Neuron (in vitro differentiated cells): ENCODE data around the gene ADARB2.
"Not testable (repeated sequence)": the region's sequence is repeated elsewhere in the genome, so short reads cannot be mapped to it uniquely, and the experiment has no call there.

ENCODE experiments used
- H2AFZ ChIP-seq: one replicate; pipeline ENCODE4 v1.6.1; 2013; ENCODE audit warnings: low read depth, mild to moderate bottlenecking, inconsistent platforms, low read length, moderate library complexity
- H3K27me3 ChIP-seq: one replicate; pipeline ENCODE4 v1.6.1; 2013; ENCODE audit warnings: low read length; ENCODE audit not compliant: insufficient read depth
- H3K36me3 ChIP-seq: one replicate; pipeline ENCODE4 v1.6.1; 2013; ENCODE audit warnings: low read length; ENCODE audit not compliant: insufficient read depth
- H3K4me1 ChIP-seq: one replicate; pipeline ENCODE4 v1.6.1; 2013; ENCODE audit warnings: low read length; ENCODE audit not compliant: insufficient read depth
- H3K4me3 ChIP-seq: 2 replicates; pipeline ENCODE4 v1.5.1; 2013; ENCODE audit warnings: mild to moderate bottlenecking, low read length, moderate library complexity
- H3K9me3 ChIP-seq: one replicate; pipeline ENCODE4 v1.6.1; 2013; ENCODE audit warnings: low read length

The ADARB2 gene

GRCh38 chr10:1241322-1241890, 495.9 kb downstream of the ADARB2 start:
- Histone ChIP-seq H3K27me3 (peaks cover 28% of the 10 kb centered on the region), H3K9me3 (no peaks in the 10 kb centered on the region), H3K4me1 (no peaks in the 10 kb centered on the region), H2AFZ (no peak overlapping the region), H3K36me3 (no peaks in the 10 kb centered on the region), H3K4me3 (no peak overlapping the region)

DNA sequence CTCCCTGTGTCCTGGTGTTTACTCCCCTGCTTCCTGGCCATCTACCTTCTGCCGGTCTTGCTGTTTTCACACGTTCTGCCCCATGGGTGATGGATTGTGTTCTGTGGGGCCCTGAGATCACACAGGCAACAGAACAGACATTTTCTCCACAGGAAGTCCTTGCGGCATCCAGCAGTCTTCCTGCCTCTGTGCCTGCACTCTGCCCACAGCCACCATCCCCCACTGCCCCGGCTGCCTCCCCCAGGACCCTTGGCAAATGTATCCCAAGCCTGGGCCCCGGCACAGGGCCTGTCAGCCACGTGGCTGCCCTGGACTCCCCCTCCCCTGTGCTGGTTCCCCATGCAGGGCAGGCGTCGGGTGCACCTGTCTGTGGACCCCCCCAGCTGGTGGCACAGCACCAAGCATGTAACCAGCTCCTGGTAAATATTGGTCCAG, 497.0 kb downstream of the ADARB2 start:
- Histone ChIP-seq H3K9me3 (no peaks in the 10 kb centered on the region), H3K4me3 (no peak overlapping the region), H3K27me3 (peaks cover 28% of the 10 kb centered on the region), H3K36me3 (no peaks in the 10 kb centered on the region), H2AFZ (no peak overlapping the region), H3K4me1 (no peaks in the 10 kb centered on the region)

DNA sequence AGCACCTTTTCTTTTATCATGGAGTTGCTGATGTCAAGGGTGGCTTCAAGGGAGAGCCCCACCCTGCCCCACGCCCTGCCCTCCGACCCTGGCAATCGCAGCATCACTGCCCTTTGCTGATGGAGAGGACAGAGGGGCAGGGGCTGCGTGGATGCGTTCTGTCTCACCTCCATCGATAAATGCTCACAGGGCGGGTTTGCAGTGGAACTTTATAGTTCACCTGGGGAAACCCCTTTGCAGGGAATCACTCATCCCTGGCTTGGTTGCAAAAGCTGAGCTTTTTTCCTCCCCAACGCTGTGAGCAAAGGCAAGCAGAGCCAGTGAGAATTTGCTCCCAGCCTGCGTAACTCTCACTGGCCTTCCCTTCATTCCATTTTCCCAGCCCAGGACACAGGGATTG, 504.3 kb downstream of the ADARB2 start:
- peaks cover 12% of the 10 kb centered on the region for H3K27me3 ChIP-seq
- no peaks in the 10 kb centered on the region for H3K4me1 ChIP-seq
- no peaks in the 10 kb centered on the region for H3K36me3 ChIP-seq
- no peaks in the 10 kb centered on the region for H3K9me3 ChIP-seq
- no peak overlapping the region for H2AFZ ChIP-seq
- no peak overlapping the region for H3K4me3 ChIP-seq

GRCh38 chr10:1232164-1232911, 505.0 kb downstream of the ADARB2 start:
- Histone ChIP-seq H3K4me3 (no peak overlapping the region), H3K9me3 (no peaks in the 10 kb centered on the region), H3K36me3 (no peaks in the 10 kb centered on the region), H2AFZ (no peak overlapping the region), H3K27me3 (peaks cover 12% of the 10 kb centered on the region), H3K4me1 (no peaks in the 10 kb centered on the region)

GRCh38 chr10:1230592-1231275, 506.6 kb downstream of the ADARB2 start:
- H3K4me3 ChIP-seq: no peak overlapping the region
- H3K9me3 ChIP-seq: no peaks in the 10 kb centered on the region
- no peak overlapping the region for H2AFZ ChIP-seq
- H3K4me1 ChIP-seq: no peaks in the 10 kb centered on the region
- no peaks in the 10 kb centered on the region for H3K36me3 ChIP-seq
- peaks cover 12% of the 10 kb centered on the region for H3K27me3 ChIP-seq

- Histone ChIP-seq H3K27me3 (peaks cover 12% of the 10 kb centered on the region), H3K4me1 (no peaks in the 10 kb centered on the region), H2AFZ (no peak overlapping the region), H3K9me3 (no peaks in the 10 kb centered on the region), H3K4me3 (no peak overlapping the region), H3K36me3 (no peaks in the 10 kb centered on the region)
Measured at GRCh38 chr10:1230138-1230537, 507.2 kb downstream of the ADARB2 start.

DNA sequence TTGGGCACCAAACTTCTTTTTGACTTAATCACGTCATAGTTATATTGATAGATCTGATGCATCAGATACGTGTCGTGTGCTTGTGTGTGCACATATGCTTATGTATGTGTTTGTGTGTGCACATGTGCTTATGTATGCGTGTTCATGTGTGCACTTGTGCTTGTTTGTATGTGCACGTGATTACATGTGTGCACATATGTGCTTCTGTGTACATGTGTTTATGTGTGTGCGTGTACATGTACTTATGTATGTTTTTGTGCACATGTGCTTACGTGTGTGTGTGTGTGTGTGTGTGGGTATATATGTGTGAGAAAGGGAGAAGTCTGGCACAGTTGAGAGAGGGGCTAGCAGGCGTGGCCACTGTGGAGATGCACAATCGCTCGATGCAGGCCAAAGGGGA, 507.8 kb downstream of the ADARB2 start:
- Histone ChIP-seq H3K36me3 (no peaks in the 10 kb centered on the region), H3K4me1 (no peaks in the 10 kb centered on the region), H3K9me3 (no peaks in the 10 kb centered on the region), H3K4me3 (no peak overlapping the region), H3K27me3 (peaks cover 10% of the 10 kb centered on the region), H2AFZ (no peak overlapping the region)

DNA sequence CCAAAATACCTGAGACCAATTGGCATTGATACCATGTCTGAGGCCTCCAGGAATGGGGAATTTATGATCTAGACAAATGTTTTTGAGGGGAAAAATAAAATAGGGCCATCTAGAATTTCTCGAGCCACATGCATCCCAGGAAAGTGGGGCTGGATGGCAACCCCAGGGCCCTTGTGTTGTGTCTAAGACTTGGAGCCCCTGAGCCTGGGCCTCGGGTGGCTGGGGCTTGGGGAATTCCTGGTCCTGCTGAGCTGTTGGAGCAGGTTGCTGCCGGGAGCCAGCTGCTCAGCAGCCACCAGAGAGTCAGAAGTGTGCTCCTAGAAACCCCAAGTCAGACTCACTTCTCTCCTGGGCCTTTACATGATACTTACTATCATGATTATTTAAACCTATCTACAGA, 508.2 kb downstream of the ADARB2 start:
- Histone ChIP-seq H3K36me3 (no peaks in the 10 kb centered on the region), H3K27me3 (peaks cover 10% of the 10 kb centered on the region), H3K4me3 (no peak overlapping the region), H2AFZ (no peak overlapping the region), H3K4me1 (no peaks in the 10 kb centered on the region), H3K9me3 (no peaks in the 10 kb centered on the region)

DNA sequence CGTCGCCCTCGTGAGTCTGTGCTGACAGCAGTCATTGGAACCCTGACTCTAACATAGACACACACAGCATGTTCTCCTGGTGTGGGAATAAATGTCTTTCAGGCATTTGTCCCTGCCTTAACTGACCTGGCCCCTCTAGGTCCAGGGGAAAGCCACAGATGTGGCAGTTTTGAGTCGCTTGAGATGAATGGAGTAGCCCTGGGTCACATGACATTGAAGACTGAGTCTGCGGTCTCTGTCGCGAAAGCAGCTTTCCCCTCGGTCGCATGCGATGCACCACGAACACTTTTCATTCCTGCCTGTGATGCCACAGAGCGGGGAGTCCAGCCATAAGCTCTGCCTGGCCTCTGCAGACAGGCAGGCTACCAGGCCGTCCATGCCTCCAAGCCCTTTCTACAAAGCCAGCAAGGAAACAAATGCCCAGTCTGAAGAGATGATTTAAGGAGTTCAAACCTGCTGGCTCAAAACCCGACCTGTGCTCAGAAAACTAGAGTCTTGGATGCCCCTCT, 508.8 kb downstream of the ADARB2 start:
- Histone ChIP-seq H2AFZ (no peak overlapping the region), H3K27me3 (peaks cover 9% of the 10 kb centered on the region), H3K9me3 (no peaks in the 10 kb centered on the region), H3K4me3 (no peak overlapping the region), H3K4me1 (no peaks in the 10 kb centered on the region), H3K36me3 (no peaks in the 10 kb centered on the region)

DNA sequence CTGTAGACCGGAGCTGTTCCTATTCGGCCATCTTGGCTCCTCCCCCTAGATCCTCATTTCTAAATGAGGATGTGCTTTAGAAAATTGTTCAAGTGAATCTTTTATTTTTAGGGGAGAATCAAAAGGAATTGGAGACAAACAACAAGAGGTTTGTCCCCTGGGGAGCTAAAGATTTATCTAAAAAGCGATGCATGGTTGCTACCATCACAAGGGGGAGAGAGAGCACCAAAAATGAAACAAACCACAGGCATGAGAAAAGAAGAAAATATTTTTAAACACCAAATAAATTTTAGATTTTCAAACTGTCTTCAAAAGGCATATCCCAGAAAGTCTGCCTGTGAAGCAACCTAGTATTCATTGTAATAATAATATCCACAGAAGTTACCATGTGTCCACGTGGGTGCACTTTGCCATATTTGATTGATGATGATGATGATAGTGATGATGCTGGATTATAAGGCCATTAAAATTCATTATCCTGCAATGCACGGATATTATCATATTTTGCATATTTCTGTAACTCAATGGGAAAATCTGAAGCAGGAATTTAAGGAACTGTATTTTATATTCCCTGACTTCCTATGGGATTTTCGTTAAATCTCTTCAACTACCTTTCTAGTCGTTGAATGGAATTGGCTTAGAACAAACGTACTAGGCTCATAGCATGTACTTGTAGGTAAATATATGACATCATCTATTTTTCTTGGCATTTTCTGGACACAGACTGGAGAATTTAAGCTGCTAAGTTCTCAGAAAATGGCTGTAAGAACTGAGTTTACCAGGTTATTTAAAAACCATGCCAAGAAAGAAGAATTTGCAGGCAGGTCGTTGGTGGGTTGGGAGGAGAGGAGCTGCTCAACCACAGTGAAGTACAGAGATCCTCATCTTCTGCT, 509.6 kb downstream of the ADARB2 start:
- Histone ChIP-seq H3K9me3 (no peaks in the 10 kb centered on the region), H2AFZ (peak overlapping the region; percentile 26), H3K4me1 (no peaks in the 10 kb centered on the region), H3K36me3 (no peaks in the 10 kb centered on the region), H3K4me3 (no peak overlapping the region), H3K27me3 (peaks cover 4% of the 10 kb centered on the region)

DNA sequence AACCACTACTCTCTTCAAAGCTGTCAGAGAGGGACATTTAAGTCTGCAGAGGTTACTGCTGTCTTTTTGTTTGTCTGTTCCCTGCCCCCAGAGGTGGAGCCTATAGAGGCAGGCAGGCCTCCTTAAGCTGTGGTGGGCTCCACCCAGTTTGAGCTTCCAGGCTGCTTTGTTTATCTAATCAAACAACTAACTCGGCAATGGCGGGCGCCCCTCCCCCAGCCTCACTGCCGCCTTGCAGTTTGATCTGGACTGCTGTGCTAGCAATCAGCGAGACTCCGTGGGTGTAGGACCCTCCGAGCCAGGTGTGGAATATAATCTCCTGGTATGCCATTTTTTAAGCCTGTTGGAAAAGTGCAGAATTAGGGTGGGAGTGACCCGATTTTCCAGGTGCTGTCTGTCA, 510.4 kb downstream of the ADARB2 start:
- H3K27me3 ChIP-seq, H3K4me1 ChIP-seq, H2AFZ ChIP-seq, H3K4me3 ChIP-seq, H3K9me3 ChIP-seq, H3K36me3 ChIP-seq: not testable (repeated sequence)

GRCh38 chr10:1219874-1220273, 517.5 kb downstream of the ADARB2 start:
- not testable (repeated sequence) for H3K4me3 ChIP-seq, H3K4me1 ChIP-seq, H3K27me3 ChIP-seq, H3K36me3 ChIP-seq, H2AFZ ChIP-seq, H3K9me3 ChIP-seq

DNA sequence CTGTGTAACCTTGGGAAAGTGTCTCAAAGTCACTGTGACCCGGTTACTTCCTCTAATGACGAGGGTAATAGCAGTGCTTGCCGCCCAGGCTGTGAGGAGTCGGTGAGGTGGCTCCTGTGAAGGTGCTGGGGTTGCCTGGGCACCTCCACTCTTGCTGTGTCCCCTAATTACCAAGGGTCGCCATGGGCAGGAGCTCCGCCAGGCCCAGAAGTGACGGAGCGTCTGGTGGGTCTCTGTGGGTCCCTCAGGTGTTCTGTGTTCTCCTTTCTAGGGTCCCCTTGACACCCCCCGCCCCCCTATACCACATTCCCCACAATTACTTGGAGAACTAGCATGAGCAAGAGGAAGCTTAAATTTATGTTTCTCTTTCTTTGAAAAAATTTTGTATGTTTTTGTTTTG, 519.7 kb downstream of the ADARB2 start:
- H3K4me1 ChIP-seq: no peaks in the 10 kb centered on the region
- no peaks in the 10 kb centered on the region for H3K36me3 ChIP-seq
- H3K4me3 ChIP-seq: no peak overlapping the region
- H3K9me3 ChIP-seq: no peaks in the 10 kb centered on the region
- H2AFZ ChIP-seq: no peak overlapping the region
- no peaks in the 10 kb centered on the region for H3K27me3 ChIP-seq
